ENCODE data around the gene CALR. TPM values are rescaled to one million over a fixed set of nuclear protein-coding genes. Genes with fewer than 3 reads are reported as not detected.
"Not testable (repeated sequence)": the region's sequence is repeated elsewhere in the genome, so short reads cannot be mapped to it uniquely, and the experiment has no call there.

Gene CALR
- total RNA-seq, 1 donor from 2014 or later = 2,193 TPM

DNA sequence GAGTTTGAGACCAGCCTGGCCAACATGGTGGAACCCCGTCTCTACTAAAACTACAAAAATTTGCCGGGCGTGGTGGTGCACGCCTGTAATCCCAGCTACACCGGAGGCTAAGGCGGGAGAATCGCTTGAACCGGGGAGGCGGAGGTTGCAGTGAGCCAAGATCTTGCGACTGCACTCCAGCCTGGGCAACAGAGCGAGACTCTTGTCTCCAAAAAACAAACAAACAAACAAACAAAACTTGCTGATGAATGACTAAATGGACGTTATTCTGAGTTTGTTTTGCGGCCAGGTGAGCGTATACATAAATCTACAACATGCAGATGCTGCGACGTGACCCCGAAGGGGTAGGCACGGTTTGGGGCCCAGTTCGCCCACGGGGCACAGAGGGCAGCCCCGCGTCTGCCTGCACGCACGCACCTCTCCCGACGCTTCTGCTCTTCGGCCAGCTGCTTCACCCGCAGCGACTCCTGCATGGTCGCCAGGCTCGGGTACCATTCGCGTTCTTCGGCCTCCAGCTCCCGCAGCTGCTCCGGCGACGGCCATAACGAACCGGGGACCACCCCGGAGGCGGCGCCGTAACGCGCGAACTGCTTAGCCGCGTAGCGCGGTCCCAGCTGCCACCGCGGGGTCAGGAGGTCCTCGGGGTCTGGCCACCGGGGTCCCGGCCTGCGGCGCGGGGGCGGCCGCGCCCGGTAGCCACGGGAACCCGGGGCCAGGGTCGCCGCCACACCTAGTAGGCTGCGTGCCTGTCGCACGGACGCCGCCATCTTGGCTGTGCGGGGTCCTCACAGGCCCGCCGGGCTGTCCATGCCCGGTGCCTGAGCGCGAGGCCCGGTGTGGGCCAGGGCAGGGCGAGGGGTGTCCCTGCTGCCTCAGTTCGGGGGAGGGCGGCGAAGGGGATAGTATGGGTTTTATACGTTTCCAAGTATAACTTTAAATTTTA is 18.3 kb downstream of the CALR start, which contains the start of gene GADD45GIP1:
TSS of gene GADD45GIP1 (minus strand) at position 778 of the 943 bp plus-strand sequence. CDS start at position 767, 11 bp downstream.
- peaks cover 5% of the 10 kb centered on the region for H3K36me3 ChIP-seq (ENCODE audit: insufficient read depth, low read length)
- peak within 1 kb of the TSS; percentile 91 for H3K4me2 ChIP-seq (ENCODE audit: low read length)
- H3K4me3 Mint-ChIP-seq (ENCODE audit: unreplicated experiment) = peak within 1 kb of the TSS; percentile 94
- H3K36me3 Mint-ChIP-seq (ENCODE audit: low read depth, unreplicated experiment) = no peaks in the 10 kb centered on the region
- no peak for TF ChIP-seq EZH2 (IDR thresholded peaks at IDR 0.05; ENCODE audit: insufficient read depth, low read length)
- TF ChIP-seq, protein P1, sequence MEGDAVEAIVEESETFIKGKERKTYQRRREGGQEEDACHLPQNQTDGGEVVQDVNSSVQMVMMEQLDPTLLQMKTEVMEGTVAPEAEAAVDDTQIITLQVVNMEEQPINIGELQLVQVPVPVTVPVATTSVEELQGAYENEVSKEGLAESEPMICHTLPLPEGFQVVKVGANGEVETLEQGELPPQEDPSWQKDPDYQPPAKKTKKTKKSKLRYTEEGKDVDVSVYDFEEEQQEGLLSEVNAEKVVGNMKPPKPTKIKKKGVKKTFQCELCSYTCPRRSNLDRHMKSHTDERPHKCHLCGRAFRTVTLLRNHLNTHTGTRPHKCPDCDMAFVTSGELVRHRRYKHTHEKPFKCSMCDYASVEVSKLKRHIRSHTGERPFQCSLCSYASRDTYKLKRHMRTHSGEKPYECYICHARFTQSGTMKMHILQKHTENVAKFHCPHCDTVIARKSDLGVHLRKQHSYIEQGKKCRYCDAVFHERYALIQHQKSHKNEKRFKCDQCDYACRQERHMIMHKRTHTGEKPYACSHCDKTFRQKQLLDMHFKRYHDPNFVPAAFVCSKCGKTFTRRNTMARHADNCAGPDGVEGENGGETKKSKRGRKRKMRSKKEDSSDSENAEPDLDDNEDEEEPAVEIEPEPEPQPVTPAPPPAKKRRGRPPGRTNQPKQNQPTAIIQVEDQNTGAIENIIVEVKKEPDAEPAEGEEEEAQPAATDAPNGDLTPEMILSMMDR (IDR thresholded peaks at IDR 0.05; ENCODE audit: insufficient read depth, low read depth, low read length) = no peak
- peak within 1 kb of the TSS; percentile 86 for H2AFZ ChIP-seq (ENCODE audit: low read depth, low read length)
- H3K4me1 Mint-ChIP-seq (ENCODE audit: low read depth, unreplicated experiment) = peaks cover 16% of the 10 kb centered on the region
- peaks cover 29% of the 10 kb centered on the region for H3K4me1 ChIP-seq (ENCODE audit: insufficient read depth, low read length)
- H4K20me1 ChIP-seq (ENCODE audit: insufficient read depth, low read length) = peaks cover 19% of the 10 kb centered on the region
- DNase-seq (ENCODE audit: low read depth) (peak; percentile 53), FAIRE-seq (no peak)
- H3K9ac ChIP-seq (ENCODE audit: low read length) = peak within 1 kb of the TSS; percentile 93
- no peaks in the 10 kb centered on the region for H3K9me3 Mint-ChIP-seq (ENCODE audit: unreplicated experiment)
- H3K4me3 ChIP-seq (ENCODE audit: insufficient read depth, low read depth, low read length) = peak within 1 kb of the TSS; percentile 87
- no peaks in the 10 kb centered on the region for H3K27me3 ChIP-seq (ENCODE audit: insufficient read depth, low read length)
- peak within 1 kb of the TSS; percentile 75 for H3K27ac Mint-ChIP-seq (ENCODE audit: unreplicated experiment)
- H3K79me2 ChIP-seq (ENCODE audit: insufficient read depth, low read length) = peaks cover 49% of the 10 kb centered on the region
- peak within 1 kb of the TSS; percentile 84 for H3K27ac ChIP-seq (ENCODE audit: low read depth, low read length)
- H3K9me3 ChIP-seq (ENCODE audit: insufficient read depth, low read depth, low read length) = no peaks in the 10 kb centered on the region
- H3K27me3 Mint-ChIP-seq (ENCODE audit: low read depth, unreplicated experiment) = peaks cover 2% of the 10 kb centered on the region

DNA sequence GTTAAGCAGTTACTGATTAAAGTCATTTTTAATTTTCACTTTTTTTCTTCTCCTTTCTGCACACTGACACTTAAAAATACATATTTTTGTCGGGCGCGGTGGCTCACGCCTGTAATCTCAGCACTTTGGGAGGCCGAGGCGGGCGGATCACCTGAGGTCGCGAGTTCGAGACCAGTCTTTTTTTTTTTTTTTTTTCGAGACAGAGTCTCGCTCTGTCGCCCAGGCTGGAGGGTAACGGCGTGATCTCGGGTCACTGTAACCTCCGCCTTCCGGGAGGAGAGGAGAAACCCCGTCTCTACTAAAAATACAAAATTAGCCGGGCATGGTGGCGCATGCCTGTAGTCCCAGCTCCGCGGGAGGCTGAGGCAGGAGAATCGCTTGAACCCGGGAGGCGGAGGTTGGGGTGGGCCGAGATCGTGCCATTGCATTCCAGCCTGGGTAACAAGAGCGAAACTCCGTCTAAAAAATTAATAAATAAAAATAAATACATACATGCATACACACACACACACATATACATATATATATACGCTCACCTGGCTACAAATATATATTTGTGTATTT is 19.1 kb downstream of the CALR start:
- peak overlapping the region; percentile 93 for H3K9ac ChIP-seq (ENCODE audit: low read length)
- not testable (repeated sequence) for H3K36me3 ChIP-seq (ENCODE audit: insufficient read depth, low read length); FAIRE-seq; H3K27me3 Mint-ChIP-seq (ENCODE audit: low read depth, unreplicated experiment); H3K27me3 ChIP-seq (ENCODE audit: insufficient read depth, low read length); H3K9me3 Mint-ChIP-seq (ENCODE audit: unreplicated experiment); DNase-seq (ENCODE audit: low read depth); H3K36me3 Mint-ChIP-seq (ENCODE audit: low read depth, unreplicated experiment); H3K9me3 ChIP-seq (ENCODE audit: insufficient read depth, low read depth, low read length)
- H3K4me1 ChIP-seq (ENCODE audit: insufficient read depth, low read length) = peaks cover 25% of the 10 kb centered on the region
- peak overlapping the region; percentile 84 for H3K27ac ChIP-seq (ENCODE audit: low read depth, low read length)
- peaks cover 12% of the 10 kb centered on the region for H4K20me1 ChIP-seq (ENCODE audit: insufficient read depth, low read length)
- H3K4me2 ChIP-seq (ENCODE audit: low read length) = peak overlapping the region; percentile 91
- Mint-ChIP-seq H3K4me1 (ENCODE audit: low read depth, unreplicated experiment) (peaks cover 16% of the 10 kb centered on the region), H3K4me3 (ENCODE audit: unreplicated experiment) (peak overlapping the region; percentile 79), H3K27ac (ENCODE audit: unreplicated experiment) (peak overlapping the region; percentile 34)
- H2AFZ ChIP-seq (ENCODE audit: low read depth, low read length) = peak overlapping the region; percentile 86
- peak overlapping the region; percentile 87 for H3K4me3 ChIP-seq (ENCODE audit: insufficient read depth, low read depth, low read length)
- H3K79me2 ChIP-seq (ENCODE audit: insufficient read depth, low read length) = peaks cover 49% of the 10 kb centered on the region

DNA sequence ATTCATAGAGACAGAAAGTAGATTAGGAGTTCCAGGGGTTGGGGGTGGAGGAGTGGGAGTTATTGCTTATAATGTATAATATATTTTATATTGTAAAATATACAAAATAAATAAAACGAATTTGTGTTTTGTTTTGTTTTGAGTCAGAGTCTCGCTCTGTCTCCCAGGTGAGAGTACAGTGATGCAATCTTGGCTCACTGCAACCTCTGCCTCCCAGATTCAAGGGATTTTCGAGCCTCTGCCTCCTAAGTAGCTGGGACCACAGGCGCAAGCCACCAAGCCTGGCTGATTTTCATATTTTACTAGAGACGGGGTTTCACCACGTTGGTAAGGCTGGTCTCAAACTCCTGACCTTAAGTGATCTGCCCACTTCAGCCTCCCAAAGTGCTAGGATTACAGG is 21.1 kb downstream of the CALR start:
- no peak overlapping the region for H3K27ac Mint-ChIP-seq (ENCODE audit: unreplicated experiment)
- TF ChIP-seq EZH2 (IDR thresholded peaks at IDR 0.05; ENCODE audit: insufficient read depth, low read length) = no peak
- TF ChIP-seq, protein P1 (IDR thresholded peaks at IDR 0.05; ENCODE audit: insufficient read depth, low read depth, low read length) = no peak

More for the DNA sequence above, 21.1 kb downstream of the CALR start:
- H3K9me3 Mint-ChIP-seq (ENCODE audit: unreplicated experiment) = no peaks in the 10 kb centered on the region
- peaks cover 12% of the 10 kb centered on the region for H3K4me1 Mint-ChIP-seq (ENCODE audit: low read depth, unreplicated experiment)
- peaks cover 11% of the 10 kb centered on the region for H4K20me1 ChIP-seq (ENCODE audit: insufficient read depth, low read length)
- no peak overlapping the region for H3K4me3 ChIP-seq (ENCODE audit: insufficient read depth, low read depth, low read length)
- no peaks in the 10 kb centered on the region for H3K9me3 ChIP-seq (ENCODE audit: insufficient read depth, low read depth, low read length)
- no peak overlapping the region for H3K27ac ChIP-seq (ENCODE audit: low read depth, low read length)
- H3K36me3 Mint-ChIP-seq (ENCODE audit: low read depth, unreplicated experiment) = no peaks in the 10 kb centered on the region
- no peak overlapping the region for H3K9ac ChIP-seq (ENCODE audit: low read length)
- peaks cover 8% of the 10 kb centered on the region for H3K4me1 ChIP-seq (ENCODE audit: insufficient read depth, low read length)
- no peak overlapping the region for H2AFZ ChIP-seq (ENCODE audit: low read depth, low read length)
- peaks cover 5% of the 10 kb centered on the region for H3K27me3 Mint-ChIP-seq (ENCODE audit: low read depth, unreplicated experiment)
- H3K79me2 ChIP-seq (ENCODE audit: insufficient read depth, low read length) = peaks cover 35% of the 10 kb centered on the region
- H3K4me2 ChIP-seq (ENCODE audit: low read length) = no peak overlapping the region
- peaks cover 4% of the 10 kb centered on the region for H3K36me3 ChIP-seq (ENCODE audit: insufficient read depth, low read length)
- no peak for DNase-seq (ENCODE audit: low read depth)
- FAIRE-seq = no peak
- H3K27me3 ChIP-seq (ENCODE audit: insufficient read depth, low read length) = no peaks in the 10 kb centered on the region
- H3K4me3 Mint-ChIP-seq (ENCODE audit: unreplicated experiment) = no peak overlapping the region

Measured in astrocyte (in vitro differentiated cells and primary cell).